Parathyroid adenoma (tissue), 2 donors: ENCODE measurements around the gene EIF5A.

Experiments
- H2AFZ ChIP-seq: fragments of 300-600 bp; sonication (generic); one replicate; pipeline ENCODE4 v1.7.0; 2017; ENCODE audit warnings: antibody characterized with exemption, mild to moderate bottlenecking
- H3K27ac ChIP-seq: fragments of 300-600 bp; sonication (generic); one replicate; pipeline ENCODE4 v1.7.0; 2017
- H3K27me3 ChIP-seq: fragments of 300-600 bp; sonication (generic); one replicate; pipeline ENCODE4 v1.7.0; 2017; ENCODE audit warnings: low read length; ENCODE audit not compliant: control insufficient read depth, insufficient read depth
- H3K36me3 ChIP-seq: fragments of 300-600 bp; sonication (generic); one replicate; pipeline ENCODE4 v1.7.0; 2017; ENCODE audit warnings: low read length; ENCODE audit not compliant: control insufficient read depth, insufficient read depth
- H3K4me1 ChIP-seq: fragments of 300-600 bp; sonication (generic); one replicate; pipeline ENCODE4 v1.7.0; 2017; ENCODE audit warnings: control low read depth
- H3K4me2 ChIP-seq: fragments of 300-600 bp; sonication (generic); one replicate; pipeline ENCODE4 v1.7.0; 2017; ENCODE audit warnings: low read length
- H3K4me3 ChIP-seq: fragments of 300-600 bp; sonication (generic); one replicate; pipeline ENCODE4 v1.7.0; 2017; ENCODE audit warnings: low read depth, low read length
- H3K79me2 ChIP-seq: fragments of 300-600 bp; sonication (generic); one replicate; pipeline ENCODE4 v1.7.0; 2017; ENCODE audit warnings: control low read depth
- H3K9ac ChIP-seq: fragments of 300-600 bp; sonication (generic); one replicate; pipeline ENCODE4 v1.7.0; 2017; ENCODE audit warnings: mild to moderate bottlenecking
- H3K9me3 ChIP-seq: fragments of 300-600 bp; sonication (generic); one replicate; pipeline ENCODE4 v1.7.0; 2017; ENCODE audit warnings: low read length; ENCODE audit not compliant: control insufficient read depth
- CTCF ChIP-seq: fragments of 300-600 bp; sonication (generic); IDR thresholded peaks from one replicate; pipeline ENCODE4 v1.7.0; 2017; ENCODE audit warnings: antibody characterized with exemption, mild to moderate bottlenecking
- donor health status: primary hyperparathyroidism.

Gene EIF5A

GRCh38 chr17:7290166-7290565 is 17.3 kb upstream of the EIF5A start:
- H3K27me3 ChIP-seq = no peaks in the 10 kb centered on the region
- no peak for TF ChIP-seq CTCF
- no peak overlapping the region for H3K27ac ChIP-seq

DNA sequence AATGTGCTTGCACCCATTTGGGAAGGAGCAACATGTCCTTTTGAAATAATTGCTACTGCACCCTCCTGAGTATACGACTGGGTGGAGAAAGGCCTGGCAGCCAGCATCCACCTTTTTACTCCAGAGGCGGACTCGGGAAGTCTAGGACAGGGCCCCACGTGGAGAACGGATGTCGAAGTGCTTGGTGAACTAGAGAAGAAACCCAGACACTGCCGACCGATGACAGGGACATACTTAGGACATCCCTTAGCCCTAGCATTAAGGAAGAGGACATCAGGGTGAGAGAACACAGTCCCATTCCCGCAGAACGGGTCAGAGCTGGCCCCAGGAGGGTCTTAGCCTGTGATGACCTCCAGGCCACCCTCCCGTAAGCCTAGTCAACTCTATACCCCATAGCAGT is 16.7 kb upstream of the EIF5A start:
- Histone ChIP-seq H2AFZ (no peak overlapping the region), H3K4me3 (no peak overlapping the region), H3K79me2 (no peaks in the 10 kb centered on the region), H3K27me3 (no peaks in the 10 kb centered on the region), H3K4me2 (no peak overlapping the region), H3K9me3 (no peaks in the 10 kb centered on the region), H3K4me1 (peaks cover 4% of the 10 kb centered on the region), H3K27ac (no peak overlapping the region), H3K36me3 (no peaks in the 10 kb centered on the region), H3K9ac (no peak overlapping the region)
- no peak for TF ChIP-seq CTCF

More at GRCh38 chr17:7290166-7290565, 17.3 kb upstream of the EIF5A start:
- Histone ChIP-seq H3K9ac (no peak overlapping the region), H3K4me1 (peaks cover 4% of the 10 kb centered on the region), H3K4me2 (no peak overlapping the region), H3K79me2 (no peaks in the 10 kb centered on the region), H3K9me3 (no peaks in the 10 kb centered on the region), H3K36me3 (no peaks in the 10 kb centered on the region), H2AFZ (no peak overlapping the region), H3K4me3 (no peak overlapping the region)

- Histone ChIP-seq H3K27me3 (no peaks in the 10 kb centered on the region), H3K4me3 (no peak overlapping the region), H3K9ac (no peak overlapping the region), H3K4me2 (no peak overlapping the region), H3K79me2 (no peaks in the 10 kb centered on the region), H3K36me3 (no peaks in the 10 kb centered on the region), H2AFZ (no peak overlapping the region), H3K9me3 (no peaks in the 10 kb centered on the region), H3K27ac (no peak overlapping the region), H3K4me1 (peaks cover 13% of the 10 kb centered on the region)
- TF ChIP-seq CTCF = no peak
Measured at GRCh38 chr17:7292194-7292593, 15.2 kb upstream of the EIF5A start.

- peaks cover 13% of the 10 kb centered on the region for H3K4me1 ChIP-seq
- H3K36me3 ChIP-seq = no peaks in the 10 kb centered on the region
- H3K27me3 ChIP-seq = no peaks in the 10 kb centered on the region
- H3K9ac ChIP-seq = no peak overlapping the region
- no peak overlapping the region for H3K4me3 ChIP-seq
- no peak overlapping the region for H3K4me2 ChIP-seq
- TF ChIP-seq CTCF = no peak
- H3K79me2 ChIP-seq = no peaks in the 10 kb centered on the region
- H3K9me3 ChIP-seq = no peaks in the 10 kb centered on the region
- no peak overlapping the region for H2AFZ ChIP-seq
- no peak overlapping the region for H3K27ac ChIP-seq
Measured at GRCh38 chr17:7292729-7293128, 14.7 kb upstream of the EIF5A start.

DNA sequence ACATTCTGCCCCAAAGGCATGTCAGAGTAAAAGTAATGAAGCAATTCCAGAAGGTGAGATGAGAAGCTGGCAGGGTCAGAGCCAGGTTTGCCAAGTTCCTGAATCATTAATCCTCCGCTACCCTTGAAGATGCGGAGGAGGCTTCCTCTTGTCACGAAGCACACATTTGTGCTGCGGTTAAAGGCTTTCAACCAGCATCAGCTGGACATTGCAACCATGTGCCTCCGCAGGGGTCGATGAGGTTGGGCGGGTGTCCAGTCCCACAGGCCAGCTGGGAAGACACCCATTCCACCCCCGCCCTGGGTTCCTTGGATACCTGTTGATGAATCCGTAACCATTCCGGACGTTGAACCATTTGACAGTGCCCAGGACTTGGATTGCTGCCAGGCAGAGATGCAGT is 14.3 kb upstream of the EIF5A start:
- Histone ChIP-seq H3K27ac (no peak overlapping the region), H3K4me1 (peaks cover 13% of the 10 kb centered on the region), H3K9ac (no peak overlapping the region)

More for the DNA sequence above, 14.3 kb upstream of the EIF5A start:
- no peak overlapping the region for H3K4me2 ChIP-seq
- no peaks in the 10 kb centered on the region for H3K27me3 ChIP-seq
- H3K79me2 ChIP-seq = no peaks in the 10 kb centered on the region
- H2AFZ ChIP-seq = no peak overlapping the region
- no peak for TF ChIP-seq CTCF
- H3K4me3 ChIP-seq = no peak overlapping the region
- H3K9me3 ChIP-seq = no peaks in the 10 kb centered on the region
- H3K36me3 ChIP-seq = no peaks in the 10 kb centered on the region
